ENCODE data around the gene TFDP1.

TFDP1 gene

GRCh38 chr13:113637262-113638160, 53.0 kb downstream of the TFDP1 start:
- Histone ChIP-seq H3K4me1 (ENCODE audit: control insufficient read depth, insufficient read depth, low read length, poor library complexity, severe bottlenecking) (no peaks in the 10 kb centered on the region), H3K27me3 (replicated peaks; ENCODE audit: control insufficient read depth, insufficient read depth, low read length, poor library complexity, severe bottlenecking) (no peaks in the 10 kb centered on the region), H3K9me3 (ENCODE audit: control insufficient read depth, low read length) (no peaks in the 10 kb centered on the region), H3K4me3 (ENCODE audit: insufficient read depth, low read depth, low read length, poor library complexity, severe bottlenecking) (no peak overlapping the region), H3K27ac (ENCODE audit: insufficient read depth, low read length, poor library complexity, severe bottlenecking) (no peak overlapping the region), H3K36me3 (ENCODE audit: control insufficient read depth, insufficient read depth, low read length) (peaks cover 50% of the 10 kb centered on the region)
- DNase-seq, result no peak

GRCh38 chr13:113638173-113638746, 53.7 kb downstream of the TFDP1 start:
- Histone ChIP-seq H3K9me3 (ENCODE audit: control insufficient read depth, low read length) (no peaks in the 10 kb centered on the region), H3K27ac (ENCODE audit: insufficient read depth, low read length, poor library complexity, severe bottlenecking) (no peak overlapping the region), H3K4me1 (ENCODE audit: control insufficient read depth, insufficient read depth, low read length, poor library complexity, severe bottlenecking) (no peaks in the 10 kb centered on the region), H3K4me3 (ENCODE audit: insufficient read depth, low read depth, low read length, poor library complexity, severe bottlenecking) (no peak overlapping the region), H3K36me3 (ENCODE audit: control insufficient read depth, insufficient read depth, low read length) (peaks cover 50% of the 10 kb centered on the region), H3K27me3 (replicated peaks; ENCODE audit: control insufficient read depth, insufficient read depth, low read length, poor library complexity, severe bottlenecking) (no peaks in the 10 kb centered on the region)
- no peak for DNase-seq

GRCh38 chr13:113638806-113639205, 54.3 kb downstream of the TFDP1 start:
- no peak for DNase-seq
- Histone ChIP-seq H3K36me3 (ENCODE audit: control insufficient read depth, insufficient read depth, low read length) (peaks cover 50% of the 10 kb centered on the region), H3K27ac (ENCODE audit: insufficient read depth, low read length, poor library complexity, severe bottlenecking) (no peak overlapping the region), H3K4me3 (ENCODE audit: insufficient read depth, low read depth, low read length, poor library complexity, severe bottlenecking) (no peak overlapping the region), H3K27me3 (replicated peaks; ENCODE audit: control insufficient read depth, insufficient read depth, low read length, poor library complexity, severe bottlenecking) (no peaks in the 10 kb centered on the region), H3K4me1 (ENCODE audit: control insufficient read depth, insufficient read depth, low read length, poor library complexity, severe bottlenecking) (no peaks in the 10 kb centered on the region), H3K9me3 (ENCODE audit: control insufficient read depth, low read length) (no peaks in the 10 kb centered on the region)

GRCh38 chr13:113639616-113640262, 55.2 kb downstream of the TFDP1 start:
- H3K36me3 ChIP-seq (ENCODE audit: control insufficient read depth, insufficient read depth, low read length), result peaks cover 42% of the 10 kb centered on the region

GRCh38 chr13:113641426-113641825, 56.9 kb downstream of the TFDP1 start:
- Histone ChIP-seq H3K36me3 (ENCODE audit: control insufficient read depth, insufficient read depth, low read length) (peaks cover 27% of the 10 kb centered on the region), H3K27me3 (replicated peaks; ENCODE audit: control insufficient read depth, insufficient read depth, low read length, poor library complexity, severe bottlenecking) (no peaks in the 10 kb centered on the region), H3K4me3 (ENCODE audit: insufficient read depth, low read depth, low read length, poor library complexity, severe bottlenecking) (no peak overlapping the region), H3K27ac (ENCODE audit: insufficient read depth, low read length, poor library complexity, severe bottlenecking) (no peak overlapping the region), H3K9me3 (ENCODE audit: control insufficient read depth, low read length) (no peaks in the 10 kb centered on the region), H3K4me1 (ENCODE audit: control insufficient read depth, insufficient read depth, low read length, poor library complexity, severe bottlenecking) (no peaks in the 10 kb centered on the region)
- DNase-seq, result no peak

More at GRCh38 chr13:113639616-113640262, 55.2 kb downstream of the TFDP1 start:
- H3K27me3 ChIP-seq (replicated peaks; ENCODE audit: control insufficient read depth, insufficient read depth, low read length, poor library complexity, severe bottlenecking), result no peaks in the 10 kb centered on the region
- no peak for DNase-seq
- H3K4me1 ChIP-seq (ENCODE audit: control insufficient read depth, insufficient read depth, low read length, poor library complexity, severe bottlenecking), result no peaks in the 10 kb centered on the region
- no peaks in the 10 kb centered on the region for H3K9me3 ChIP-seq (ENCODE audit: control insufficient read depth, low read length)
- H3K27ac ChIP-seq (ENCODE audit: insufficient read depth, low read length, poor library complexity, severe bottlenecking), result no peak overlapping the region
- no peak overlapping the region for H3K4me3 ChIP-seq (ENCODE audit: insufficient read depth, low read depth, low read length, poor library complexity, severe bottlenecking)

- no peaks in the 10 kb centered on the region for H3K27me3 ChIP-seq (replicated peaks; ENCODE audit: control insufficient read depth, insufficient read depth, low read length, poor library complexity, severe bottlenecking)
- no peak for DNase-seq
- H3K4me1 ChIP-seq (ENCODE audit: control insufficient read depth, insufficient read depth, low read length, poor library complexity, severe bottlenecking), result no peaks in the 10 kb centered on the region
- no peak overlapping the region for H3K4me3 ChIP-seq (ENCODE audit: insufficient read depth, low read depth, low read length, poor library complexity, severe bottlenecking)
- H3K9me3 ChIP-seq (ENCODE audit: control insufficient read depth, low read length), result no peaks in the 10 kb centered on the region
- H3K36me3 ChIP-seq (ENCODE audit: control insufficient read depth, insufficient read depth, low read length), result peaks cover 20% of the 10 kb centered on the region
- H3K27ac ChIP-seq (ENCODE audit: insufficient read depth, low read length, poor library complexity, severe bottlenecking), result no peak overlapping the region
Measured at GRCh38 chr13:113642563-113642962, 58.0 kb downstream of the TFDP1 start.

GRCh38 chr13:113643593-113643992, 59.0 kb downstream of the TFDP1 start:
- no peak overlapping the region for H3K27ac ChIP-seq (ENCODE audit: insufficient read depth, low read length, poor library complexity, severe bottlenecking)
- H3K9me3 ChIP-seq (ENCODE audit: control insufficient read depth, low read length), result no peaks in the 10 kb centered on the region
- no peak overlapping the region for H3K4me3 ChIP-seq (ENCODE audit: insufficient read depth, low read depth, low read length, poor library complexity, severe bottlenecking)
- H3K27me3 ChIP-seq (replicated peaks; ENCODE audit: control insufficient read depth, insufficient read depth, low read length, poor library complexity, severe bottlenecking), result no peaks in the 10 kb centered on the region
- DNase-seq, result no peak
- peaks cover 11% of the 10 kb centered on the region for H3K36me3 ChIP-seq (ENCODE audit: control insufficient read depth, insufficient read depth, low read length)
- H3K4me1 ChIP-seq (ENCODE audit: control insufficient read depth, insufficient read depth, low read length, poor library complexity, severe bottlenecking), result no peaks in the 10 kb centered on the region

GRCh38 chr13:113644800-113645199, 60.2 kb downstream of the TFDP1 start:
- no peaks in the 10 kb centered on the region for H3K9me3 ChIP-seq (ENCODE audit: control insufficient read depth, low read length)
- DNase-seq, result no peak
- no peak overlapping the region for H3K4me3 ChIP-seq (ENCODE audit: insufficient read depth, low read depth, low read length, poor library complexity, severe bottlenecking)
- peaks cover 3% of the 10 kb centered on the region for H3K36me3 ChIP-seq (ENCODE audit: control insufficient read depth, insufficient read depth, low read length)
- no peak overlapping the region for H3K27ac ChIP-seq (ENCODE audit: insufficient read depth, low read length, poor library complexity, severe bottlenecking)
- H3K27me3 ChIP-seq (replicated peaks; ENCODE audit: control insufficient read depth, insufficient read depth, low read length, poor library complexity, severe bottlenecking), result no peaks in the 10 kb centered on the region
- no peaks in the 10 kb centered on the region for H3K4me1 ChIP-seq (ENCODE audit: control insufficient read depth, insufficient read depth, low read length, poor library complexity, severe bottlenecking)

GRCh38 chr13:113645329-113645728, 60.8 kb downstream of the TFDP1 start:
- H3K27ac ChIP-seq (ENCODE audit: insufficient read depth, low read length, poor library complexity, severe bottlenecking), result no peak overlapping the region
- no peak overlapping the region for H3K4me3 ChIP-seq (ENCODE audit: insufficient read depth, low read depth, low read length, poor library complexity, severe bottlenecking)
- DNase-seq, result no peak
- H3K27me3 ChIP-seq (replicated peaks; ENCODE audit: control insufficient read depth, insufficient read depth, low read length, poor library complexity, severe bottlenecking), result no peaks in the 10 kb centered on the region
- H3K9me3 ChIP-seq (ENCODE audit: control insufficient read depth, low read length), result no peaks in the 10 kb centered on the region
- no peaks in the 10 kb centered on the region for H3K36me3 ChIP-seq (ENCODE audit: control insufficient read depth, insufficient read depth, low read length)
- H3K4me1 ChIP-seq (ENCODE audit: control insufficient read depth, insufficient read depth, low read length, poor library complexity, severe bottlenecking), result no peaks in the 10 kb centered on the region

GRCh38 chr13:113646376-113646775, 61.8 kb downstream of the TFDP1 start:
- no peak for DNase-seq
- H3K27ac ChIP-seq (ENCODE audit: insufficient read depth, low read length, poor library complexity, severe bottlenecking), result no peak overlapping the region
- H3K4me3 ChIP-seq (ENCODE audit: insufficient read depth, low read depth, low read length, poor library complexity, severe bottlenecking), result no peak overlapping the region
- H3K27me3 ChIP-seq (replicated peaks; ENCODE audit: control insufficient read depth, insufficient read depth, low read length, poor library complexity, severe bottlenecking), result no peaks in the 10 kb centered on the region
- H3K9me3 ChIP-seq (ENCODE audit: control insufficient read depth, low read length), result no peaks in the 10 kb centered on the region
- no peaks in the 10 kb centered on the region for H3K36me3 ChIP-seq (ENCODE audit: control insufficient read depth, insufficient read depth, low read length)
- no peaks in the 10 kb centered on the region for H3K4me1 ChIP-seq (ENCODE audit: control insufficient read depth, insufficient read depth, low read length, poor library complexity, severe bottlenecking)
